IMR-90 (cell line): ENCODE results near the gene TBCD. TPM values are rescaled to one million over a fixed set of nuclear protein-coding genes. Genes with fewer than 3 reads are reported as not detected.

Experiments used
- ATAC-seq: fragments of 200-7000 bp; cut with Tn5 transposase; 2 replicates; pipeline ENCODE4 v1.9.1; 2020; ENCODE audit warnings: low read depth, mild to moderate bottlenecking, moderate library complexity
- BruUV-seq: library from RNA; stranded (reverse); fragments of 400-500 nt; replicated peaks from 2 replicates; lab custom pipeline; 2021; lab: Mats Ljungman, UMichigan
- CTCF ChIA-PET: fragments of 300-600 bp; formaldehyde crosslinking; extraction: SDS; loops from one replicate; lab custom pipeline; 2021; ENCODE audit warnings: antibody characterized with exemption; lab: Yijun Ruan, JAX
- POLR2A ChIA-PET: fragments of 300-600 bp; sonication (Branson Sonifier 250); formaldehyde crosslinking; loops from one replicate; lab custom pipeline; 2022; ENCODE audit warnings: antibody characterized with exemption; ENCODE audit not compliant: unreplicated experiment; lab: Charles Lee
- DNase-seq: peaks from one replicate; pipeline ENCODE4 v3.0.0; 2013
- H2AFZ ChIP-seq: replicated peaks from 2 replicates; pipeline ENCODE3; 2013; ENCODE audit warnings: low read length, mild to moderate bottlenecking; ENCODE audit not compliant: poor library complexity
- H2AK5ac ChIP-seq: 2 replicates; pipeline ENCODE4 v1.6.1; 2013; ENCODE audit warnings: low read depth, low read length, inconsistent platforms
- H2AK9ac ChIP-seq: replicated peaks from 2 replicates; pipeline ENCODE3; 2013; ENCODE audit warnings: mild to moderate bottlenecking, low read depth, low read length, moderate library complexity; ENCODE audit not compliant: poor library complexity
- H2BK120ac ChIP-seq: 2 replicates; pipeline ENCODE4 v1.6.1; 2013; ENCODE audit warnings: low read depth, low read length, inconsistent platforms
- H2BK15ac ChIP-seq: 3 replicates; pipeline ENCODE4 v1.6.1; 2013; ENCODE audit warnings: low read depth, low read length, inconsistent platforms
- H2BK20ac ChIP-seq: 2 replicates; pipeline ENCODE4 v1.6.1; 2013; ENCODE audit warnings: low read depth, mild to moderate bottlenecking, inconsistent platforms, low read length, moderate library complexity
- H2BK5ac ChIP-seq: 2 replicates; pipeline ENCODE4 v1.6.1; 2013; ENCODE audit warnings: mild to moderate bottlenecking, low read depth, low read length, inconsistent platforms; ENCODE audit not compliant: poor library complexity, severe bottlenecking
- H3K14ac ChIP-seq: replicated peaks from 2 replicates; pipeline ENCODE4 v1.6.1; 2013; ENCODE audit warnings: low read depth, low read length, inconsistent platforms
- H3K18ac ChIP-seq: 2 replicates; pipeline ENCODE4 v1.6.1; 2013; ENCODE audit warnings: low read depth, low read length, control low read depth
- H3K23ac ChIP-seq: 2 replicates; pipeline ENCODE4 v1.6.1; 2013; ENCODE audit warnings: low read depth, low read length, inconsistent platforms
- H3K27ac ChIP-seq: 2 replicates; pipeline ENCODE4 v1.5.1; 2013; ENCODE audit warnings: mild to moderate bottlenecking, control low read depth, low read length; ENCODE audit not compliant: insufficient read depth
- H3K27me3 ChIP-seq: 2 replicates; pipeline ENCODE4 v1.6.1; 2013; ENCODE audit warnings: low read length; ENCODE audit not compliant: control insufficient read depth, insufficient read depth
- H3K36me3 ChIP-seq: 2 replicates; pipeline ENCODE4 v1.6.1; 2013; ENCODE audit warnings: low read length, mixed read lengths; ENCODE audit not compliant: control insufficient read depth, insufficient read depth
- H3K4ac ChIP-seq: 2 replicates; pipeline ENCODE4 v1.6.1; 2013; ENCODE audit warnings: low read depth, low read length, inconsistent platforms
- H3K4me1 ChIP-seq: 2 replicates; pipeline ENCODE4 v1.6.1; 2013; ENCODE audit warnings: low read length, mixed read lengths; ENCODE audit not compliant: control insufficient read depth, insufficient read depth
- H3K4me2 ChIP-seq: 2 replicates; pipeline ENCODE4 v1.6.1; 2013; ENCODE audit warnings: low read depth, mild to moderate bottlenecking, control low read depth, low read length, moderate library complexity
- H3K4me3 ChIP-seq: 2 replicates; pipeline ENCODE4 v1.5.1; 2013; ENCODE audit warnings: low read depth, mild to moderate bottlenecking, control low read depth, low read length, moderate library complexity; ENCODE audit not compliant: insufficient read depth
- H3K56ac ChIP-seq: 2 replicates; pipeline ENCODE4 v1.6.1; 2013; ENCODE audit warnings: low read length, inconsistent platforms; ENCODE audit not compliant: insufficient read depth; ENCODE audit errors: extremely low read depth
- H3K79me1 ChIP-seq, 2 experiments: 2 replicates each; pipeline ENCODE4 v1.6.1; 2013; ENCODE audit warnings: low read length in 2 of 2, inconsistent platforms in 1 of 2, low read depth in 1 of 2
- H3K9ac ChIP-seq: 2 replicates; pipeline ENCODE4 v1.6.1; 2013; ENCODE audit warnings: low read depth, low read length, control low read depth
- H3K9me1 ChIP-seq: 2 replicates; pipeline ENCODE4 v1.6.1; 2013; ENCODE audit warnings: low read length, inconsistent platforms; ENCODE audit not compliant: insufficient read depth
- H3K9me3 ChIP-seq: 2 replicates; pipeline ENCODE4 v1.6.1; 2013; ENCODE audit warnings: low read length; ENCODE audit not compliant: control insufficient read depth, insufficient read depth
- H4K20me1 ChIP-seq: 2 replicates; pipeline ENCODE4 v1.6.1; 2013; ENCODE audit warnings: low read length, inconsistent platforms; ENCODE audit not compliant: insufficient read depth
- H4K5ac ChIP-seq: 2 replicates; pipeline ENCODE4 v1.6.1; 2013; ENCODE audit warnings: mild to moderate bottlenecking, low read depth, low read length, control low read depth
- H4K8ac ChIP-seq, 2 experiments: 2 replicates each; pipeline ENCODE4 v1.6.1; 2013; ENCODE audit warnings: low read depth in 2 of 2, low read length in 2 of 2, control low read depth in 1 of 2, inconsistent platforms in 1 of 2
- H4K91ac ChIP-seq: 2 replicates; pipeline ENCODE4 v1.6.1; 2013; ENCODE audit warnings: low read depth, low read length, inconsistent platforms; ENCODE audit not compliant: insufficient read depth
- BHLHE40 ChIP-seq: fragments of 150-350 bp; IDR thresholded peaks from 2 replicates; pipeline ENCODE4 v1.6.1; 2016; ENCODE audit warnings: mild to moderate bottlenecking, low read depth, low read length
- CEBPB ChIP-seq: IDR thresholded peaks from 2 replicates; pipeline ENCODE4 v1.6.1; 2012; ENCODE audit warnings: low read depth, low read length, improper control_type of control experiment
- CHD1 ChIP-seq: IDR thresholded peaks from 2 replicates; pipeline ENCODE4 v1.6.1; 2012; ENCODE audit warnings: low read depth, low read length, improper control_type of control experiment
- FOS ChIP-seq: fragments of 150-350 bp; IDR thresholded peaks from 2 replicates; pipeline ENCODE4 v1.6.1; 2016; ENCODE audit warnings: low read depth, low read length
- MAFK ChIP-seq: IDR thresholded peaks from 2 replicates; pipeline ENCODE4 v1.6.1; 2012; ENCODE audit warnings: low read depth, low read length, improper control_type of control experiment
- MAZ ChIP-seq: IDR thresholded peaks from 2 replicates; pipeline ENCODE4 v1.6.1; 2012; ENCODE audit warnings: low read depth, mild to moderate bottlenecking, low read length, improper control_type of control experiment, moderate library complexity, borderline replicate concordance
- MXI1 ChIP-seq: IDR thresholded peaks from 2 replicates; pipeline ENCODE4 v1.6.1; 2012; ENCODE audit warnings: low read depth, mild to moderate bottlenecking, low read length, moderate library complexity, borderline replicate concordance
- NFE2L2 ChIP-seq: fragments of 150-350 bp; IDR thresholded peaks from 2 replicates; pipeline ENCODE4 v1.6.1; 2016; ENCODE audit warnings: low read depth, mild to moderate bottlenecking, low read length
- POLR2A ChIP-seq: IDR thresholded peaks from 2 replicates; pipeline ENCODE4 v1.6.1; 2012; ENCODE audit warnings: mild to moderate bottlenecking, low read depth, low read length
- RAD21 ChIP-seq: IDR thresholded peaks from 2 replicates; pipeline ENCODE4 v1.6.1; 2012; ENCODE audit warnings: low read length, improper control_type of control experiment
- RCOR1 ChIP-seq: IDR thresholded peaks from 2 replicates; pipeline ENCODE4 v1.6.1; 2012; ENCODE audit warnings: mild to moderate bottlenecking, low read length, improper control_type of control experiment; ENCODE audit not compliant: insufficient replicate concordance
- RFX5 ChIP-seq: IDR thresholded peaks from 2 replicates; pipeline ENCODE4 v1.8.0; 2012; ENCODE audit warnings: low read depth, mild to moderate bottlenecking, low read length, moderate library complexity
- SMC3 ChIP-seq: fragments of 150-350 bp; IDR thresholded peaks from 2 replicates; pipeline ENCODE4 v1.6.1; 2016; ENCODE audit warnings: low read depth, mild to moderate bottlenecking, antibody characterized with exemption, low read length, moderate library complexity
- WGBS, 2 experiments: methylation state at CpG; one replicate each; pipeline versions ENCODE4 v1.1.5 to v1.1.7; 2013; ENCODE audit warnings: missing lambda C conversion rate in 2 of 2; ENCODE audit not compliant: insufficient read length in 1 of 2; ENCODE audit errors: extremely low coverage in 2 of 2; 5-methylcytosine and 5-hydroxymethylcytosine counted together
- dilution Hi-C: fragments of 300-500 bp; cut with HindIII; formaldehyde crosslinking; loops from one replicate; pipeline ENCODE4 v1.14.3; 2018; ENCODE audit warnings: low sequenced_read_pairs; ENCODE audit not compliant: unreplicated experiment
- in situ Hi-C: fragments of 300-500 bp; cut with MboI; formaldehyde crosslinking; loops from 3 replicates; pipeline ENCODE4 v1.14.3; 2019; ENCODE audit warnings: low sequenced_read_pairs, inconsistent platforms, mixed read lengths
- intact Hi-C: fragments of 100-400 bp; cut with micrococcal nuclease; formaldehyde crosslinking; loops from 2 replicates; pipeline ENCODE4 v1.10.0; 2022
- polyA plus RNA-seq, 3 experiments: library from polyadenylated mRNA; depleted of rRNA; stranded (reverse); fragments of >200 nt; gene quantifications; 2 replicates each; pipeline ENCODE4 v1.2.3, GENCODE V29; 2012; ENCODE audit warnings: low replicate concordance in 1 of 3
- total RNA-seq: library from RNA; depleted of rRNA; stranded (reverse); fragments of >200 nt; gene quantifications from 2 replicates; pipeline ENCODE4 v1.2.3, GENCODE V29; 2012
- TF ChIP-seq, protein P1 (sequence below): fragments of 150-350 bp; IDR thresholded peaks from 2 replicates; pipeline ENCODE4 v1.6.1; 2017; ENCODE audit warnings: mild to moderate bottlenecking, antibody characterized with exemption, low read length, low read depth
- TF ChIP-seq, protein P2 (sequence below): conservative IDR thresholded peaks from 2 replicates; pipeline ENCODE4 v1.5.1; 2012; ENCODE audit warnings: mild to moderate bottlenecking, low read depth, low read length, improper control_type of control experiment
- TF ChIP-seq, protein P3 (sequence below): fragments of 150-350 bp; IDR thresholded peaks from 2 replicates; pipeline ENCODE4 v1.6.1; 2016; ENCODE audit warnings: low read depth, mild to moderate bottlenecking, low read length, moderate library complexity, borderline replicate concordance

Gene TBCD
- total and polyA plus RNA-seq, 2 of the 4 experiments (the other 2 are of a cell fraction), result 21.9 to 54.5 TPM

DNA sequence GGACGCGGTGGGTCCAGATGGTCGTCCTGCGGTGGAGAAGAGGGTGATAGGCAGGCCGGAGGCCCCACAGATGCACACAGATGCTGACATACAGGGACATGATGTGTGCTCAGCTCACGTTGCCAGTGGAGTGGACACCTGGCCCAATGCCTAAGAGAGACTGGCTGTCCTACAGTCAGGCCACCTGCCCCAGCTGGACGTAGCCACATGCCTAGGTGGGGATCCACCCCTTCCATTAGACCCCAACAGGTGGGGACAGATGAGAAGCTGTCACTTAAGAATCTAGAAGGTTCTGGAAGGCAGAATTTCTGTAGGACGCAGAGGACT lies 205.6 kb downstream of the TBCD start:
- H3K4ac ChIP-seq, result no peak overlapping the region
- H3K79me1 ChIP-seq, result no peaks in the 10 kb centered on the region
- H2BK15ac ChIP-seq, result no peak overlapping the region
- H3K18ac ChIP-seq, result no peak overlapping the region
- H2BK20ac ChIP-seq, result no peak overlapping the region
- no peak overlapping the region for H2BK5ac ChIP-seq
- H4K5ac ChIP-seq, result no peak overlapping the region
- no peak overlapping the region for H3K9ac ChIP-seq
- no peak overlapping the region for H2BK120ac ChIP-seq
- DNase-seq (no peak), ATAC-seq (no peak)
- POLR2A ChIA-PET, result no interaction called here
- no TSS peak for BruUV-seq
- H3K4me2 ChIP-seq, result no peak overlapping the region
- no peak overlapping the region for H3K4me3 ChIP-seq
- TF ChIP-seq, protein P1, sequence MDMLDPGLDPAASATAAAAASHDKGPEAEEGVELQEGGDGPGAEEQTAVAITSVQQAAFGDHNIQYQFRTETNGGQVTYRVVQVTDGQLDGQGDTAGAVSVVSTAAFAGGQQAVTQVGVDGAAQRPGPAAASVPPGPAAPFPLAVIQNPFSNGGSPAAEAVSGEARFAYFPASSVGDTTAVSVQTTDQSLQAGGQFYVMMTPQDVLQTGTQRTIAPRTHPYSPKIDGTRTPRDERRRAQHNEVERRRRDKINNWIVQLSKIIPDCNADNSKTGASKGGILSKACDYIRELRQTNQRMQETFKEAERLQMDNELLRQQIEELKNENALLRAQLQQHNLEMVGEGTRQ, result no peak
- TF ChIP-seq MAZ, result no peak
- no peak for TF ChIP-seq FOS
- no peak for TF ChIP-seq SMC3
- TF ChIP-seq CHD1, result no peak
- no peak for TF ChIP-seq MAFK
- TF ChIP-seq, protein P2, sequence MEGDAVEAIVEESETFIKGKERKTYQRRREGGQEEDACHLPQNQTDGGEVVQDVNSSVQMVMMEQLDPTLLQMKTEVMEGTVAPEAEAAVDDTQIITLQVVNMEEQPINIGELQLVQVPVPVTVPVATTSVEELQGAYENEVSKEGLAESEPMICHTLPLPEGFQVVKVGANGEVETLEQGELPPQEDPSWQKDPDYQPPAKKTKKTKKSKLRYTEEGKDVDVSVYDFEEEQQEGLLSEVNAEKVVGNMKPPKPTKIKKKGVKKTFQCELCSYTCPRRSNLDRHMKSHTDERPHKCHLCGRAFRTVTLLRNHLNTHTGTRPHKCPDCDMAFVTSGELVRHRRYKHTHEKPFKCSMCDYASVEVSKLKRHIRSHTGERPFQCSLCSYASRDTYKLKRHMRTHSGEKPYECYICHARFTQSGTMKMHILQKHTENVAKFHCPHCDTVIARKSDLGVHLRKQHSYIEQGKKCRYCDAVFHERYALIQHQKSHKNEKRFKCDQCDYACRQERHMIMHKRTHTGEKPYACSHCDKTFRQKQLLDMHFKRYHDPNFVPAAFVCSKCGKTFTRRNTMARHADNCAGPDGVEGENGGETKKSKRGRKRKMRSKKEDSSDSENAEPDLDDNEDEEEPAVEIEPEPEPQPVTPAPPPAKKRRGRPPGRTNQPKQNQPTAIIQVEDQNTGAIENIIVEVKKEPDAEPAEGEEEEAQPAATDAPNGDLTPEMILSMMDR, result no peak
- TF ChIP-seq BHLHE40, result no peak
- no peak for TF ChIP-seq RAD21
- TF ChIP-seq MXI1, result no peak
- no peak for TF ChIP-seq NFE2L2
- TF ChIP-seq, protein P3, sequence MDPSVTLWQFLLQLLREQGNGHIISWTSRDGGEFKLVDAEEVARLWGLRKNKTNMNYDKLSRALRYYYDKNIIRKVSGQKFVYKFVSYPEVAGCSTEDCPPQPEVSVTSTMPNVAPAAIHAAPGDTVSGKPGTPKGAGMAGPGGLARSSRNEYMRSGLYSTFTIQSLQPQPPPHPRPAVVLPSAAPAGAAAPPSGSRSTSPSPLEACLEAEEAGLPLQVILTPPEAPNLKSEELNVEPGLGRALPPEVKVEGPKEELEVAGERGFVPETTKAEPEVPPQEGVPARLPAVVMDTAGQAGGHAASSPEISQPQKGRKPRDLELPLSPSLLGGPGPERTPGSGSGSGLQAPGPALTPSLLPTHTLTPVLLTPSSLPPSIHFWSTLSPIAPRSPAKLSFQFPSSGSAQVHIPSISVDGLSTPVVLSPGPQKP, result no peak
- TF ChIP-seq RFX5, result no peak
- TF ChIP-seq RCOR1, result no peak
- no peak for TF ChIP-seq CEBPB
- TF ChIP-seq POLR2A, result no peak
- H3K27me3 ChIP-seq, result no peaks in the 10 kb centered on the region
- no peak overlapping the region for H4K8ac ChIP-seq
- H2AFZ ChIP-seq, result no peak overlapping the region
- no peaks in the 10 kb centered on the region for H4K20me1 ChIP-seq
- no peak overlapping the region for H3K56ac ChIP-seq
- no peak overlapping the region for H2AK5ac ChIP-seq
- H3K36me3 ChIP-seq, result peaks cover 5% of the 10 kb centered on the region
- 96% methylated on average over 5 of the region's 8 CpGs; no CpG with 5 or more reads in 1 of the 2 experiments for WGBS, 2 experiments
- CTCF ChIA-PET, result no interaction called here
- H4K91ac ChIP-seq, result no peak overlapping the region
- in situ Hi-C loops, result no loop called here
- H3K14ac ChIP-seq, result no peak overlapping the region
- H2AK9ac ChIP-seq, result peak overlapping the region; percentile 50
- intact Hi-C loops, result no loop called here
- H3K27ac ChIP-seq, result no peak overlapping the region
- dilution Hi-C loops, result no loop called here
- H3K23ac ChIP-seq, result no peak overlapping the region
- peaks cover 4% of the 10 kb centered on the region; the same call in 1 of the 2 replicates for H3K9me3 ChIP-seq
- H3K4me1 ChIP-seq, result no peaks in the 10 kb centered on the region
- peaks cover 4% of the 10 kb centered on the region for H3K9me1 ChIP-seq
